BLaER1 treated with 17β-estradiol and CSF1 and Interleukin-3, amounts not matched to agents 10 nM and 100 nM (cell line): Measurements from ENCODE around the gene CNGA4.

Experiments used
- H3K27ac ChIP-seq, 11 experiments: shearing (Covaris generic); formaldehyde crosslinking; 2 replicates each; pipeline ENCODE4 v1.8.1; 2022
- H3K27me3 ChIP-seq, 11 experiments: shearing (Covaris generic); formaldehyde crosslinking; 2 replicates each; pipeline ENCODE4 v1.8.1; 2022
- H3K36me3 ChIP-seq, 11 experiments: shearing (Covaris generic); formaldehyde crosslinking; 2 replicates each; pipeline ENCODE4 v1.8.1; 2022
- H3K4me1 ChIP-seq, 10 experiments: shearing (Covaris generic); formaldehyde crosslinking; 2 replicates each; pipeline ENCODE4 v1.8.1; 2022
- H3K4me2 ChIP-seq, 11 experiments: shearing (Covaris generic); formaldehyde crosslinking; 2 replicates each; pipeline ENCODE4 v1.8.1; 2022
- H3K4me3 ChIP-seq, 10 experiments: shearing (Covaris generic); formaldehyde crosslinking; 2 replicates each; pipeline ENCODE4 v1.8.1; 2022
- H3K9ac ChIP-seq, 11 experiments: shearing (Covaris generic); formaldehyde crosslinking; 2 replicates each; pipeline ENCODE4 v1.8.1; 2022
- H3K9me3 ChIP-seq, 11 experiments: shearing (Covaris generic); formaldehyde crosslinking; replicated peaks in 1 of 11; 2 replicates each; pipeline ENCODE4 v1.8.1; 2022
- H4K20me1 ChIP-seq, 11 experiments: shearing (Covaris generic); formaldehyde crosslinking; 2 replicates each; pipeline ENCODE4 v1.8.1; 2022
- Cebpa-rat ChIP-seq, 11 experiments: shearing (Covaris generic); IDR thresholded peaks; 2 replicates each; pipeline ENCODE4 v1.8.1; 2022

CNGA4 gene

DNA sequence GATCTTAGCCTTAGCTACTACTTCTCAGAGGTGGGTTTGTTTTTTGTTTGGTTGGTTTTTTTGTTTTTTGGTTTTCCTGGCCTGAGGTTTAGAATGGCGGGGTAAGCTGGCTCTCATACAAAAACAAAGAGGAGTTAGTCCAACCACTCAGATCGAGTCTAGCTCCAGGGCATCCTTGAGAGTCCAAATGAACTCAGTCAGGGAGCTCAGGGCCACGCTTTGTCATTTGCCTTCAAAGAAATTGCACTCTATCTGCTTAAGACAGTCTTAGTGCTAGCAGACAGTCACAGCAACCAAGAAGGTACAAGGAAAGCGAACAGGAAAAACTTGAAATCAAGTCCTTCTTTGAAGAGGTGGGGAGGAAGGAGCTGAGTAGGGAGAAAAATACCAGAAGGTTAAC, 22.4 kb upstream of the CNGA4 start:
- Histone ChIP-seq H3K4me2 (no peak overlapping the region), H3K9ac (no peak overlapping the region), H3K36me3 (peaks cover 81 to 99% (median 97%) of the 10 kb centered on the region in 11 experiments), H4K20me1 (no peaks in the 10 kb centered on the region), H3K4me3 (no peak overlapping the region), H3K9me3 (no peaks in the 10 kb centered on the region), H3K4me1 (peaks cover 5 to 58% (median 22%) of the 10 kb centered on the region in 10 experiments; a peak in 17 of 20 replicates), H3K27me3 (no peaks in the 10 kb centered on the region), H3K27ac (no peak overlapping the region)
- no peak for TF ChIP-seq Cebpa-rat (IDR thresholded peaks at IDR 0.05)

DNA sequence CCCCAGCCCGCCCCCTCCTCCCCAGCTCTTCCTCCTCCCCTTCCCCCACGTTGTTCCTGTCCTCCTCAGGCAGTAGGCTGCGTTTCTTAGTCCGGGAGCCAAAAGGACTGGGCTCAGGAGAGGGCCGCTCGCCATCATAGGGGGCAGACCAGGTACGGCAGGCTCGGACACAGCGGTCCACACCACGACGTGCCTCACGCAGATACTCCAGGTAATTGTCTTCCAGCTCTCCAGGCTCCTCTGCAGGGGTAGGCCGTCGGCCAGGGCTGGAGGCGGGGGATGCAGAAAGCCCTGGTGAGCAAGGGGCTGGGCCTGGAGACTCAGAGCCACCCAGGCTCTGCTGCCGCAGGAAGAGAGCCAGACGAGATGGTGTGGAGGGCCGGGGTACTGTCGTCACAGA, 21.2 kb upstream of the CNGA4 start:
- TF ChIP-seq Cebpa-rat (IDR thresholded peaks at IDR 0.05), result no peak
- Histone ChIP-seq H3K36me3 (peaks cover 87 to 99% (median 98%) of the 10 kb centered on the region in 11 experiments), H4K20me1 (no peaks in the 10 kb centered on the region), H3K4me1 (peaks cover 5 to 53% (median 13%) of the 10 kb centered on the region in 10 experiments; a peak in 17 of 20 replicates), H3K27me3 (no peaks in the 10 kb centered on the region), H3K27ac (no peak overlapping the region), H3K9me3 (no peaks in the 10 kb centered on the region), H3K4me3 (no peak overlapping the region), H3K4me2 (no peak overlapping the region), H3K9ac (no peak overlapping the region)

GRCh38 chr11:6219359-6219758, 19.5 kb upstream of the CNGA4 start:
- Histone ChIP-seq H3K9ac (no peak overlapping the region), H3K4me1 (peaks cover 5 to 37% (median 12%) of the 10 kb centered on the region in 10 experiments; a peak in 17 of 20 replicates), H3K4me3 (no peak overlapping the region), H3K4me2 (peak overlapping the region in 9 of 11 experiments; percentile 2 to 64 (median 49); a peak in 16 of 22 replicates), H3K27ac (peak overlapping the region in 1 of 11 experiments; percentile 23; a peak in 1 of 22 replicates), H3K36me3 (peaks cover 90 to 100% (median 98%) of the 10 kb centered on the region in 11 experiments), H3K9me3 (no peaks in the 10 kb centered on the region), H3K27me3 (no peaks in the 10 kb centered on the region), H4K20me1 (peaks cover 0 to 9% (median 0%) of the 10 kb centered on the region in 11 experiments; a peak in 5 of 22 replicates)
- TF ChIP-seq Cebpa-rat (IDR thresholded peaks at IDR 0.05), result no peak

DNA sequence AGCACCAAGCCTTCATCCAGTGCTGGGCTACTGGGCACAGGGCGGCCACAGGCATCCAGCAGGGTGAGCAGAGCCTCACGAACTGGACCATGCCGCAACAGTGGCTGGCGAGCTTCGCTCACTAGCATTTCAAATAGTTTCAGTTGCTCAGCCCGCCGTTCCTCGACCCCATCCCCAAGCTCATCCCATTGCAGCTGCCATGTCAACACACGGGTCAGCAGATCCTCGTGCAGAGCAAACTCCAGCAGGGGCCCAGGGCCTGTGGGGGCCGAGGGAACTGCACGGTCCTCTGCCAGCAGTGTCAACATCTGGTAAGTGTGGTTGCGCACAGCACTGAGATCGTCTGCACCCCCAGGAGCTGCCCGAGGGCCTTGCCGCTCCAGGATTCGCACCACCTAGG, 15.0 kb upstream of the CNGA4 start:
- no peak overlapping the region for H3K4me3 ChIP-seq
- H3K4me1 ChIP-seq, result peaks cover 12 to 48% (median 21%) of the 10 kb centered on the region in 10 experiments; a peak in 19 of 20 replicates
- no peaks in the 10 kb centered on the region for H3K9me3 ChIP-seq
- peaks cover 52 to 67% (median 63%) of the 10 kb centered on the region in 11 experiments for H3K36me3 ChIP-seq
- no peak overlapping the region for H3K9ac ChIP-seq
- H3K4me2 ChIP-seq, result no peak overlapping the region
- no peak overlapping the region for H3K27ac ChIP-seq
- H4K20me1 ChIP-seq, result peaks cover 0 to 44% (median 10%) of the 10 kb centered on the region in 11 experiments; a peak in 10 of 22 replicates
- no peak for TF ChIP-seq Cebpa-rat (IDR thresholded peaks at IDR 0.05)
- H3K27me3 ChIP-seq, result no peaks in the 10 kb centered on the region

DNA sequence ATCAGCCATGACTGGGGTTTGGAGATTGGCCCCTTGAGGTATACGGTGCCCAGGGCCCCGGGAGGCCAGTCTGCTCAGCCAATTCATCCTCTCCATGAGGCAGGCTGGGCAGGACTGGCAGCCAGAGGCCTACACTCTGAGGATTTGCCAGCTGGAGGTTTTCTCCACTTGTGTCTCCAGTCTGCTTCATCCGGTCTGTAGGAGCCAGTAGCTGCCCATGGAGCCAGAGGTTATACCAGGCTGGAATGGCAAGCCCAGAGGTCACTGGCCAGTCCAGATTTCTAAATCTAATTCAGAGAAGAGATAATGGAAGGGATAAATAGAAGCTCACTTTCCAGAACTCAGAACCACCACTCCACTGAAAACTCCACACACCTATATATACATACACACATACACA, 14.5 kb upstream of the CNGA4 start:
- H3K27ac ChIP-seq, result no peak overlapping the region
- no peak for TF ChIP-seq Cebpa-rat (IDR thresholded peaks at IDR 0.05)
- no peak overlapping the region for H3K4me3 ChIP-seq
- H3K9me3 ChIP-seq, result no peaks in the 10 kb centered on the region
- no peak overlapping the region for H3K9ac ChIP-seq
- H3K27me3 ChIP-seq, result no peaks in the 10 kb centered on the region
- no peak overlapping the region for H3K4me2 ChIP-seq
- H4K20me1 ChIP-seq, result peaks cover 0 to 49% (median 10%) of the 10 kb centered on the region in 11 experiments; a peak in 10 of 22 replicates
- peaks cover 9 to 43% (median 18%) of the 10 kb centered on the region in 10 experiments; a peak in 19 of 20 replicates for H3K4me1 ChIP-seq
- H3K36me3 ChIP-seq, result peaks cover 49 to 62% (median 58%) of the 10 kb centered on the region in 11 experiments

GRCh38 chr11:6225024-6225423, 13.9 kb upstream of the CNGA4 start:
- H4K20me1 ChIP-seq, result peaks cover 0 to 55% (median 10%) of the 10 kb centered on the region in 11 experiments; a peak in 10 of 22 replicates
- no peaks in the 10 kb centered on the region for H3K9me3 ChIP-seq
- H3K36me3 ChIP-seq, result peaks cover 44 to 60% (median 52%) of the 10 kb centered on the region in 11 experiments
- H3K9ac ChIP-seq, result no peak overlapping the region
- no peaks in the 10 kb centered on the region for H3K27me3 ChIP-seq
- H3K27ac ChIP-seq, result no peak overlapping the region
- H3K4me2 ChIP-seq, result peak overlapping the region in 2 of 11 experiments; percentile 42 to 57; a peak in 1 of 22 replicates
- no peak overlapping the region for H3K4me3 ChIP-seq
- H3K4me1 ChIP-seq, result peaks cover 7 to 43% (median 12%) of the 10 kb centered on the region in 10 experiments; a peak in 17 of 20 replicates
- TF ChIP-seq Cebpa-rat (IDR thresholded peaks at IDR 0.05), result no peak

DNA sequence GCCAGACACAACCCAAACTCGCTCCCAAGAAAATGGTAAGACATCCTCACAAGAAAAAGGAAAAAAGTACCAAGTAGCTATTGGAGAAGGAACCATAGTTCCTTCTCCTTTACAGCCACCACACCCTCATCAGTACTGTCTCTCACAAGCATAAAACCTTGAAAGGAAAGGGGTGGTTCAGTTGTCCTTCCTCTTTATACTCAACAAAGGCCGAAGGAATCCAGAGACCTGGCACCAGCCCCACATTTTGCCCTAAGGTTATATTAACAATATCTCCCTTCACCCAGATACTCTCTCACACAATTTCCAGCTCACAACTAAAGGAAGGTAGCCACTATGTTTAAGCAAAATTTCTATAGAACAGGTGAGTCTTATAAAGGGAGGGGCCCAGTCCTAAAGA, 13.0 kb upstream of the CNGA4 start:
- H3K4me3 ChIP-seq, result no peak overlapping the region
- H3K9me3 ChIP-seq, result no peaks in the 10 kb centered on the region
- no peaks in the 10 kb centered on the region for H3K27me3 ChIP-seq
- H4K20me1 ChIP-seq, result peaks cover 0 to 64% (median 17%) of the 10 kb centered on the region in 11 experiments; a peak in 10 of 22 replicates
- H3K36me3 ChIP-seq, result peaks cover 36 to 55% (median 43%) of the 10 kb centered on the region in 11 experiments
- no peak overlapping the region for H3K9ac ChIP-seq
- H3K4me2 ChIP-seq, result peak overlapping the region in 9 of 11 experiments; percentile 4 to 57 (median 31); a peak in 12 of 22 replicates
- no peak for TF ChIP-seq Cebpa-rat (IDR thresholded peaks at IDR 0.05)
- peaks cover 7 to 43% (median 9%) of the 10 kb centered on the region in 10 experiments; a peak in 17 of 20 replicates for H3K4me1 ChIP-seq
- H3K27ac ChIP-seq, result no peak overlapping the region

- Histone ChIP-seq H3K27me3 (no peaks in the 10 kb centered on the region), H3K27ac (no peak overlapping the region), H3K36me3 (peaks cover 10 to 29% (median 18%) of the 10 kb centered on the region in 11 experiments), H3K9me3 (no peaks in the 10 kb centered on the region), H4K20me1 (peaks cover 0 to 74% (median 17%) of the 10 kb centered on the region in 11 experiments; a peak in 10 of 22 replicates), H3K4me1 (peaks cover 14 to 46% (median 15%) of the 10 kb centered on the region in 10 experiments), H3K4me3 (no peak overlapping the region), H3K4me2 (no peak overlapping the region), H3K9ac (no peak overlapping the region)
- TF ChIP-seq Cebpa-rat (IDR thresholded peaks at IDR 0.05), result no peak
These were observed 10.4 kb upstream of the CNGA4 start for GRCh38 chr11:6228520-6228919.

GRCh38 chr11:6229911-6230310, 9.0 kb upstream of the CNGA4 start:
- Histone ChIP-seq H3K4me2 (peak overlapping the region in 2 of 11 experiments; percentile 6 to 39; a peak in 3 of 22 replicates), H4K20me1 (peaks cover 0 to 68% (median 14%) of the 10 kb centered on the region in 11 experiments; a peak in 8 of 22 replicates), H3K27ac (no peak overlapping the region)

More at GRCh38 chr11:6229911-6230310, 9.0 kb upstream of the CNGA4 start:
- Histone ChIP-seq H3K9me3 (no peaks in the 10 kb centered on the region), H3K4me3 (no peak overlapping the region), H3K36me3 (peaks cover 0 to 18% (median 5%) of the 10 kb centered on the region in 11 experiments; a peak in 4 of 22 replicates), H3K9ac (no peak overlapping the region), H3K4me1 (peaks cover 20 to 49% (median 21%) of the 10 kb centered on the region in 10 experiments), H3K27me3 (no peaks in the 10 kb centered on the region)
- TF ChIP-seq Cebpa-rat (IDR thresholded peaks at IDR 0.05), result no peak
